HFF-Myc (cell line): ENCODE results near the gene BIN2.
A peak's percentile ranks its signal among the peaks of the same experiment; 100 is the strongest.

Source experiments
- DNase-seq: peaks from one replicate; pipeline ENCODE4 v3.0.0-alpha.2; 2011; ENCODE audit warnings: low read depth; ENCODE audit errors: extremely low read depth
- H3K4me3 ChIP-seq: replicated peaks from 2 replicates; pipeline ENCODE4 v1.5.1; 2011; ENCODE audit warnings: low read depth, mild to moderate bottlenecking, control low read depth, low read length
- CTCF ChIP-seq: IDR thresholded peaks from 2 replicates; pipeline ENCODE4 v1.5.1; 2012; ENCODE audit warnings: mild to moderate bottlenecking, low read depth, low read length, control low read depth; ENCODE audit errors: missing control alignments

BIN2 gene

GRCh38 chr12:51360315-51360714 lies 36.3 kb upstream of the BIN2 start:
- no peak overlapping the region for H3K4me3 ChIP-seq
- DNase-seq, result no peak
- no peak for TF ChIP-seq CTCF

- no peak for DNase-seq
- H3K4me3 ChIP-seq, result no peak overlapping the region
- no peak for TF ChIP-seq CTCF
Observed at GRCh38 chr12:51359851-51360250, 35.9 kb upstream of the BIN2 start.

GRCh38 chr12:51358496-51358895 lies 34.5 kb upstream of the BIN2 start:
- DNase-seq, result no peak
- H3K4me3 ChIP-seq, result no peak overlapping the region

GRCh38 chr12:51357374-51358047 lies 33.5 kb upstream of the BIN2 start:
- no peak for DNase-seq
- H3K4me3 ChIP-seq, result no peak overlapping the region
- no peak for TF ChIP-seq CTCF

More at GRCh38 chr12:51358496-51358895, 34.5 kb upstream of the BIN2 start:
- TF ChIP-seq CTCF, result no peak

GRCh38 chr12:51351913-51352532 lies 28.0 kb upstream of the BIN2 start:
- TF ChIP-seq CTCF, result peak; percentile 74
- no peak for DNase-seq
- no peak overlapping the region for H3K4me3 ChIP-seq

- DNase-seq, result no peak
- no peak for TF ChIP-seq CTCF
- no peak overlapping the region for H3K4me3 ChIP-seq
Observed at GRCh38 chr12:51349026-51349425, 25.1 kb upstream of the BIN2 start.
